NCI-H2081 treated with DMSO at 0.1 percent for 48 hours (cell line): ENCODE data around the gene TMEM238L.

Source experiments
- DNase-seq: peaks from one replicate; lab custom pipeline; 2025; lab: John Stamatoyannopoulos, UW

Gene TMEM238L

GRCh38 chr17:10773391-10773790 lies 30.5 kb downstream of the TMEM238L start:
- DNase-seq = no peak

GRCh38 chr17:10772425-10773380 lies 31.2 kb downstream of the TMEM238L start:
- no peak for DNase-seq

- no peak for DNase-seq
These were observed 32.8 kb downstream of the TMEM238L start for GRCh38 chr17:10771148-10771547.

GRCh38 chr17:10769840-10770239 lies 34.1 kb downstream of the TMEM238L start:
- no peak for DNase-seq

- no peak for DNase-seq
These were observed 35.1 kb downstream of the TMEM238L start for GRCh38 chr17:10768750-10769251.

GRCh38 chr17:10767232-10767631 lies 36.7 kb downstream of the TMEM238L start:
- no peak for DNase-seq

GRCh38 chr17:10762037-10762436 lies 41.9 kb downstream of the TMEM238L start:
- no peak for DNase-seq

GRCh38 chr17:10761281-10761680 lies 42.6 kb downstream of the TMEM238L start:
- DNase-seq = no peak

- DNase-seq = no peak
These were observed 45.8 kb downstream of the TMEM238L start for GRCh38 chr17:10758062-10758461.

- DNase-seq = no peak
These were observed 46.3 kb downstream of the TMEM238L start for GRCh38 chr17:10757647-10758046.

GRCh38 chr17:10757067-10757466 lies 46.8 kb downstream of the TMEM238L start:
- no peak for DNase-seq

GRCh38 chr17:10756619-10757018 lies 47.3 kb downstream of the TMEM238L start:
- no peak for DNase-seq

GRCh38 chr17:10756185-10756584 lies 47.7 kb downstream of the TMEM238L start:
- DNase-seq = no peak

- no peak for DNase-seq
These were observed 48.2 kb downstream of the TMEM238L start for GRCh38 chr17:10755592-10756127.

GRCh38 chr17:10754861-10755591 lies 48.9 kb downstream of the TMEM238L start:
- no peak for DNase-seq

- DNase-seq = no peak
These were observed 49.8 kb downstream of the TMEM238L start for GRCh38 chr17:10754109-10754508.

- no peak for DNase-seq
These were observed 51.2 kb downstream of the TMEM238L start for GRCh38 chr17:10752696-10753095.

- DNase-seq = no peak
These were observed 52.3 kb downstream of the TMEM238L start for GRCh38 chr17:10751563-10751962.

- DNase-seq = no peak
These were observed 53.7 kb downstream of the TMEM238L start for GRCh38 chr17:10750210-10750609.

- DNase-seq = no peak
These were observed 55.2 kb downstream of the TMEM238L start for GRCh38 chr17:10748531-10749181.

- no peak for DNase-seq
These were observed 58.7 kb downstream of the TMEM238L start for GRCh38 chr17:10745231-10745630.
